Prostate gland (tissue), 2 donors: Measurements from ENCODE around the gene TMEM202.

Experiments
- POLR2A ChIP-seq: fragments of 450-650 bp; IDR thresholded peaks from one replicate; pipeline ENCODE4 v1.6.1; 2016; ENCODE audit warnings: antibody characterized with exemption, mild to moderate bottlenecking
- POLR2AphosphoS5 ChIP-seq: sonication (generic); formaldehyde crosslinking; IDR thresholded peaks from one replicate; pipeline ENCODE4 v1.6.1; 2017; ENCODE audit warnings: antibody characterized with exemption
- TF ChIP-seq, protein P1 (sequence below), 4 experiments: fragments of 200-600 bp in 2 of 4; fragments of 450-650 bp in 2 of 4; sonication (generic) in 2 of 4; IDR thresholded peaks; 1 replicate in 3 of 4; 2 replicates in 1 of 4; pipeline ENCODE4 v1.5.1; 2016 to 2019; ENCODE audit warnings: antibody characterized with exemption in 4 of 4, mild to moderate bottlenecking in 2 of 4, moderate library complexity in 2 of 4

DNA sequence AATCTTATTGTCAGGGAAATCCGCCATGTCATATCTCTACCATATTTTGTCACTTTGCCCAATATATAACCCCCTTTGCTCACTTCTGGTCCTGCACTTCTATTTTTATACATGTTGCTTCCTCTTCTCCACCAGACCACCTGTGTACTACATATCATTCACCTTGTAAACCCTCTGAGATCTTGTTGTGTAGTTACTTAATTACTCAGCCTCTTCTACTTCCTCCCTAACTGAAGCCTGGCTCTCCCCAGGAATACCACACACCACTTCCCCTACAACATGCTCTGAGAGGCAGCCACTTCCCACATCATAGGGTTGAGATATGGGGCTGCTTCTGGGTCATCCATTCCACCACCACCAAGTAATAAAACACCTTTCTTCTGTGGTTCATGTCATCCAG, 32.3 kb upstream of the TMEM202 start:
- TF ChIP-seq POLR2A (no peak), POLR2AphosphoS5 (no peak)
- TF ChIP-seq, protein P1, sequence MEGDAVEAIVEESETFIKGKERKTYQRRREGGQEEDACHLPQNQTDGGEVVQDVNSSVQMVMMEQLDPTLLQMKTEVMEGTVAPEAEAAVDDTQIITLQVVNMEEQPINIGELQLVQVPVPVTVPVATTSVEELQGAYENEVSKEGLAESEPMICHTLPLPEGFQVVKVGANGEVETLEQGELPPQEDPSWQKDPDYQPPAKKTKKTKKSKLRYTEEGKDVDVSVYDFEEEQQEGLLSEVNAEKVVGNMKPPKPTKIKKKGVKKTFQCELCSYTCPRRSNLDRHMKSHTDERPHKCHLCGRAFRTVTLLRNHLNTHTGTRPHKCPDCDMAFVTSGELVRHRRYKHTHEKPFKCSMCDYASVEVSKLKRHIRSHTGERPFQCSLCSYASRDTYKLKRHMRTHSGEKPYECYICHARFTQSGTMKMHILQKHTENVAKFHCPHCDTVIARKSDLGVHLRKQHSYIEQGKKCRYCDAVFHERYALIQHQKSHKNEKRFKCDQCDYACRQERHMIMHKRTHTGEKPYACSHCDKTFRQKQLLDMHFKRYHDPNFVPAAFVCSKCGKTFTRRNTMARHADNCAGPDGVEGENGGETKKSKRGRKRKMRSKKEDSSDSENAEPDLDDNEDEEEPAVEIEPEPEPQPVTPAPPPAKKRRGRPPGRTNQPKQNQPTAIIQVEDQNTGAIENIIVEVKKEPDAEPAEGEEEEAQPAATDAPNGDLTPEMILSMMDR (IDR thresholded peaks at IDR 0.05): no peak
